GM12801 (cell line): ENCODE results near the gene BOLL.

ENCODE experiments used
- CTCF ChIP-seq: IDR thresholded peaks from one replicate; pipeline ENCODE4 v1.5.1; 2011; ENCODE audit warnings: control low read depth; ENCODE audit not compliant: insufficient read length; ENCODE audit errors: extremely low read depth

Gene BOLL

GRCh38 chr2:197784956-197785941, at the start of gene BOLL:
TSS of gene BOLL (minus strand) at chr2:197785319. CDS start at chr2:197781850, 3,469 bp downstream.
- no peak for TF ChIP-seq CTCF

- TF ChIP-seq CTCF = no peak
Observed at GRCh38 chr2:197828464-197829135, 43.5 kb upstream of the BOLL start.

- no peak for TF ChIP-seq CTCF
Observed at GRCh38 chr2:197827618-197828017, 42.5 kb upstream of the BOLL start.

GRCh38 chr2:197822333-197822732, 37.2 kb upstream of the BOLL start:
- no peak for TF ChIP-seq CTCF

- TF ChIP-seq CTCF = no peak
Observed at GRCh38 chr2:197821550-197822289, 36.6 kb upstream of the BOLL start.

GRCh38 chr2:197814526-197814925, 29.4 kb upstream of the BOLL start:
- no peak for TF ChIP-seq CTCF

GRCh38 chr2:197813093-197813787, 28.1 kb upstream of the BOLL start:
- no peak for TF ChIP-seq CTCF
